ENCODE data around the gene TARBP2.
"Not testable (repeated sequence)": the region's sequence is repeated elsewhere in the genome, so short reads cannot be mapped to it uniquely, and the experiment has no call there.

Gene TARBP2

GRCh38 chr12:53516758-53517455 is 15.8 kb downstream of the TARBP2 start:
- DNase-seq = no peak

- DNase-seq = no peak
Measured at GRCh38 chr12:53518381-53518780, 17.3 kb downstream of the TARBP2 start.

GRCh38 chr12:53523131-53523530 is 22.0 kb downstream of the TARBP2 start:
- DNase-seq = no peak

- no peak for DNase-seq
Measured at GRCh38 chr12:53524476-53524875, 23.4 kb downstream of the TARBP2 start.

- DNase-seq = peak; percentile 46
Measured at GRCh38 chr12:53530061-53530460, 29.0 kb downstream of the TARBP2 start.

GRCh38 chr12:53530920-53531319 is 29.8 kb downstream of the TARBP2 start:
- DNase-seq = no peak

GRCh38 chr12:53532021-53532420 is 30.9 kb downstream of the TARBP2 start:
- peak; percentile 54 for DNase-seq

GRCh38 chr12:53532524-53533445 is 31.7 kb downstream of the TARBP2 start:
- peak; percentile 74 for DNase-seq

- no peak for DNase-seq
Measured at GRCh38 chr12:53533471-53533870, 32.4 kb downstream of the TARBP2 start.

GRCh38 chr12:53536962-53537361 is 35.9 kb downstream of the TARBP2 start:
- no peak for DNase-seq

- no peak for DNase-seq
Measured at GRCh38 chr12:53538209-53538689, 37.2 kb downstream of the TARBP2 start.

GRCh38 chr12:53539526-53539925 is 38.4 kb downstream of the TARBP2 start:
- DNase-seq = no peak

GRCh38 chr12:53543539-53543938 is 42.5 kb downstream of the TARBP2 start:
- peak; percentile 65 for DNase-seq

- not testable (repeated sequence) for DNase-seq
Measured at GRCh38 chr12:53548354-53548753, 47.3 kb downstream of the TARBP2 start.

- DNase-seq = not testable (repeated sequence)
Measured at GRCh38 chr12:53550131-53550530, 49.0 kb downstream of the TARBP2 start.

- no peak for DNase-seq
Measured at GRCh38 chr12:53550595-53550994, 49.5 kb downstream of the TARBP2 start.

GRCh38 chr12:53551889-53552291 is 50.8 kb downstream of the TARBP2 start:
- no peak for DNase-seq

GRCh38 chr12:53552361-53553327 is 51.6 kb downstream of the TARBP2 start:
- DNase-seq = no peak
